Upper lobe of right lung (tissue), 1 donor: ENCODE data around the gene IGF1R. TPM values are rescaled to one million over a fixed set of nuclear protein-coding genes. Genes with fewer than 3 reads are reported as not detected.
A peak's percentile ranks its signal among the peaks of the same experiment; 100 is the strongest.

Experiments used
- ATAC-seq: fragments of 200-7000 bp; cut with Tn5 transposase; one replicate; pipeline ENCODE4 v1.9.1; 2020; ENCODE audit warnings: mild to moderate bottlenecking, moderate library complexity
- DNase-seq: peaks from one replicate; pipeline ENCODE4 v3.0.0-alpha.2; 2020
- H3K27ac ChIP-seq: fragments of 200-600 bp; one replicate; pipeline ENCODE4 v1.8.0; 2022
- H3K27me3 ChIP-seq: fragments of 200-600 bp; one replicate; pipeline ENCODE4 v1.8.0; 2022; ENCODE audit warnings: mild to moderate bottlenecking
- H3K36me3 ChIP-seq: fragments of 200-600 bp; one replicate; pipeline ENCODE4 v1.8.0; 2022
- H3K4me1 ChIP-seq: fragments of 200-600 bp; one replicate; pipeline ENCODE4 v1.8.0; 2022
- H3K4me3 ChIP-seq: fragments of 200-600 bp; one replicate; pipeline ENCODE4 v1.8.0; 2022; ENCODE audit warnings: mild to moderate bottlenecking
- H3K9me3 ChIP-seq: fragments of 200-600 bp; one replicate; pipeline ENCODE4 v1.8.0; 2022
- CTCF ChIP-seq: fragments of 200-600 bp; IDR thresholded peaks from one replicate; pipeline ENCODE4 v1.8.0; 2022; ENCODE audit warnings: antibody characterized with exemption
- intact Hi-C: fragments of 100-400 bp; cut with DNase I; formaldehyde crosslinking; loops from one replicate; pipeline ENCODE4 v1.11.0; 2022
- total RNA-seq: library from RNA; stranded (reverse); fragmentation: NEBNext Ultra II Directional; extraction: Animal tissue kit (Norgen Biotek cat#: 25700); gene quantifications from one replicate; pipeline ENCODE4 v1.2.1, GENCODE V29; 2021
- donor health status: DM: no; HTN: yes; CAD: no; lungs with severe emphysema.

The IGF1R gene
- total RNA-seq, 1 donor from 2014 or later = 40.0 TPM

GRCh38 chr15:98734466-98735199 lies 86.3 kb downstream of the IGF1R start:
- no peak for TF ChIP-seq CTCF
- peaks cover 19% of the 10 kb centered on the region for H3K4me1 ChIP-seq
- intact Hi-C loops = no loop called here
- DNase-seq (no peak), ATAC-seq (peak; percentile 47)
- no peaks in the 10 kb centered on the region for H3K36me3 ChIP-seq
- no peak overlapping the region for H3K27ac ChIP-seq
- no peak overlapping the region for H3K4me3 ChIP-seq
- H3K9me3 ChIP-seq = no peaks in the 10 kb centered on the region
- H3K27me3 ChIP-seq = no peaks in the 10 kb centered on the region

- TF ChIP-seq CTCF = no peak
- no peak overlapping the region for H3K4me3 ChIP-seq
- no peak overlapping the region for H3K27ac ChIP-seq
- H3K9me3 ChIP-seq = no peaks in the 10 kb centered on the region
- intact Hi-C loops = no loop called here
- ATAC-seq = no peak
- peaks cover 18% of the 10 kb centered on the region for H3K4me1 ChIP-seq
- H3K27me3 ChIP-seq = no peaks in the 10 kb centered on the region
- no peak for DNase-seq
- H3K36me3 ChIP-seq = no peaks in the 10 kb centered on the region
Measured at GRCh38 chr15:98735304-98735703, 87.0 kb downstream of the IGF1R start.

GRCh38 chr15:98735895-98736617 lies 87.7 kb downstream of the IGF1R start:
- H3K9me3 ChIP-seq = no peaks in the 10 kb centered on the region
- no peak overlapping the region for H3K27ac ChIP-seq
- no peak for TF ChIP-seq CTCF
- H3K4me1 ChIP-seq = peaks cover 18% of the 10 kb centered on the region
- intact Hi-C loops = no loop called here
- no peaks in the 10 kb centered on the region for H3K36me3 ChIP-seq
- H3K4me3 ChIP-seq = no peak overlapping the region
- no peaks in the 10 kb centered on the region for H3K27me3 ChIP-seq
- ATAC-seq (no peak), DNase-seq (no peak)

- Histone ChIP-seq H3K27ac (no peak overlapping the region), H3K4me1 (peaks cover 18% of the 10 kb centered on the region), H3K27me3 (no peaks in the 10 kb centered on the region), H3K36me3 (no peaks in the 10 kb centered on the region), H3K9me3 (no peaks in the 10 kb centered on the region), H3K4me3 (no peak overlapping the region)
- ATAC-seq (no peak), DNase-seq (no peak)
- no peak for TF ChIP-seq CTCF
- intact Hi-C loops = no loop called here
Measured at GRCh38 chr15:98737159-98737558, 88.8 kb downstream of the IGF1R start.

GRCh38 chr15:98737721-98738120 lies 89.4 kb downstream of the IGF1R start:
- no peaks in the 10 kb centered on the region for H3K36me3 ChIP-seq
- no peak for DNase-seq
- no peak overlapping the region for H3K27ac ChIP-seq
- no peaks in the 10 kb centered on the region for H3K27me3 ChIP-seq
- peaks cover 14% of the 10 kb centered on the region for H3K4me1 ChIP-seq
- no peak for ATAC-seq
- no peak for TF ChIP-seq CTCF
- no peaks in the 10 kb centered on the region for H3K9me3 ChIP-seq
- H3K4me3 ChIP-seq = no peak overlapping the region
- intact Hi-C loops = no loop called here
